Lower leg skin (tissue), 3 donors: ENCODE data around the gene PDE3A.

Source experiments
- POLR2A ChIP-seq, 2 donors: fragments of 450-650 bp; IDR thresholded peaks; one replicate each; pipeline ENCODE4 v1.6.1; 2016 to 2017; ENCODE audit warnings: antibody characterized with exemption in 2 of 2, mild to moderate bottlenecking in 1 of 2, moderate library complexity in 1 of 2
- TF ChIP-seq, protein P1 (sequence below), 3 donors: fragments of 450-650 bp; IDR thresholded peaks; one replicate each; pipeline ENCODE4 v1.5.1; 2016; ENCODE audit warnings: antibody characterized with exemption in 3 of 3, mild to moderate bottlenecking in 3 of 3, moderate library complexity in 2 of 3

DNA sequence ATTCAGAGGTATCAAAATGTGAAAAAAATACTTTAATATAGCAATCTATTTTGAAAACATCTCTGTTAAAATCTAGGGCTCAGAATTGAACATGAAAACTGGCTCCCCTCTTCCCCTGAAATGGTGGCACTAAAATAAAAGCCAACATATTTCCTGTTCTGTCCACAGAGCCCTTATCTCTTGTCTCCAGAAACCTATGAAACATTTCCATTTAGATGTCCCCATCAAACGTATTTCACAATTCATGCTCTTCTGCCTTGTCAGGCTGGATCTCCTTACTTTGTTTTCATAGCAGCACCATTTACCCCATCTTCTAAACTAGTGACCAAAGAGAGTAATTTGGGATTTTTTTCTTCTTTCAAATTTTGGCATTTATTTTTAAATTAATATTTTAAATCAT is 42.4 kb downstream of the PDE3A start:
- TF ChIP-seq, protein P1, sequence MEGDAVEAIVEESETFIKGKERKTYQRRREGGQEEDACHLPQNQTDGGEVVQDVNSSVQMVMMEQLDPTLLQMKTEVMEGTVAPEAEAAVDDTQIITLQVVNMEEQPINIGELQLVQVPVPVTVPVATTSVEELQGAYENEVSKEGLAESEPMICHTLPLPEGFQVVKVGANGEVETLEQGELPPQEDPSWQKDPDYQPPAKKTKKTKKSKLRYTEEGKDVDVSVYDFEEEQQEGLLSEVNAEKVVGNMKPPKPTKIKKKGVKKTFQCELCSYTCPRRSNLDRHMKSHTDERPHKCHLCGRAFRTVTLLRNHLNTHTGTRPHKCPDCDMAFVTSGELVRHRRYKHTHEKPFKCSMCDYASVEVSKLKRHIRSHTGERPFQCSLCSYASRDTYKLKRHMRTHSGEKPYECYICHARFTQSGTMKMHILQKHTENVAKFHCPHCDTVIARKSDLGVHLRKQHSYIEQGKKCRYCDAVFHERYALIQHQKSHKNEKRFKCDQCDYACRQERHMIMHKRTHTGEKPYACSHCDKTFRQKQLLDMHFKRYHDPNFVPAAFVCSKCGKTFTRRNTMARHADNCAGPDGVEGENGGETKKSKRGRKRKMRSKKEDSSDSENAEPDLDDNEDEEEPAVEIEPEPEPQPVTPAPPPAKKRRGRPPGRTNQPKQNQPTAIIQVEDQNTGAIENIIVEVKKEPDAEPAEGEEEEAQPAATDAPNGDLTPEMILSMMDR (IDR thresholded peaks at IDR 0.05) = no peak
- no peak for TF ChIP-seq POLR2A (IDR thresholded peaks at IDR 0.05)
